SH-SY5Y (cell line): Measurements from ENCODE around the gene SAP30BP.

ENCODE experiments used
- GATA2 ChIP-seq: IDR thresholded peaks from 2 replicates; pipeline ENCODE4 v1.6.1; 2011; ENCODE audit warnings: mild to moderate bottlenecking, low read depth, low read length
- GATA3 ChIP-seq: IDR thresholded peaks from 2 replicates; pipeline ENCODE4 v1.6.1; 2011; ENCODE audit warnings: low read depth, mild to moderate bottlenecking, low read length, moderate library complexity

The SAP30BP gene

GRCh38 chr17:75629157-75629556 is 38.0 kb upstream of the SAP30BP start:
- TF ChIP-seq GATA3 (no peak), GATA2 (no peak)

GRCh38 chr17:75630071-75630917 is 36.8 kb upstream of the SAP30BP start:
- no peak for TF ChIP-seq GATA2
- no peak for TF ChIP-seq GATA3

- TF ChIP-seq GATA3, result no peak
- TF ChIP-seq GATA2, result no peak
Measured at GRCh38 chr17:75631353-75631752, 35.8 kb upstream of the SAP30BP start.

DNA sequence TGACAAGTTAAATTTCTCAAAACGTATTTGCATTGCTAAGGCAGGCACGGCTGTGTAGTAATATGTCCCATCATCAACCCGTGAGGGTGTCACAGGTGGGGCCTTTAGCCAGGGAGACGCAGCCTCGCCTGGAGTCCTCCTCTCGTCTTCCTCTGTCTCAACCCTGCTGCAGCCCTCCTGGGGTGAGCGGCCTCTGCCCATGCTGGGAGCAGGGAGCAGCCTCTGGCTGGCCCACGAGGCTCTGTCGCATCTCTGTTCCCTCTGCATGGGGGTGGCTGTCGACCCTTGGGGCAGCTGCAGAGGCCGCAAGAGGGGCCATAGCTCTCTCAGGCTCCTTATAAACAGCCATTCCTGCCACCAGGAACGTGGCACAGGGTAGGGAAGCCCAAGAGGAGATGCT is 34.7 kb upstream of the SAP30BP start:
- no peak for TF ChIP-seq GATA3
- TF ChIP-seq GATA2, result no peak

DNA sequence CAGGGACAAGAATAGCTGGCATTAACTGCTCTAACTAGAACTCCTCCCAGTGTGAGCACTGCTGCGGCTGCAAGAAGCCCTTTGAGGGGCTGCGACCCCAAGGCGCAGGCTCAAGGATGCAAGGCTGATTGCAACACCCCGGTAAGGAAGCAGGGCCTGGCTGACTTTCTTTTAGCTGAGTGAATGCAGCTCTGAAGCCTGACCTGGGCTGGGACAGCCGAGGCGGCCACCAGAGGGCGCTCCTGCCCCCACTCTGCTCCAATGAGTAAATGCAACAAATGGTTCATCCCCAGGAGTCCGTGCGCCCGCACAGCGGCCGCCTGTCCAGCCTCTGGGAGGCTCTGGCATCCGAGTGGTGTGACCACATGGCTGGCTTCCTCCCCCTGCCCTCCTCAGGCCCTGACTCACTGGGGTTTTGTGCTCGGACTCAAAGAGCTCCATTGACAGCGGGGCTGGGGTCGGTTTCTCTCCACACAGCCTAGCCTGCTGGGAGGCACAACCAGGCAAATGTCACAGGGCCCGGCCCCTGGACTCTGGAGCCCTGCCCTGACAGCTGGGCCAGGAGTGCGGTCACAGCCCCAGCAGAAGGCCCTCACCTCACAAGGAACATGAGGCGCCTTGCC is 34.2 kb upstream of the SAP30BP start, which contains the start of gene SMIM5:
TSS of gene SMIM5 (plus strand) at position 572 of the 623 bp plus-strand sequence. CDS start 6,768 bp downstream, outside the sequence.
- no peak for TF ChIP-seq GATA2
- TF ChIP-seq GATA3, result no peak

- TF ChIP-seq GATA2 (no peak), GATA3 (no peak)
Measured at GRCh38 chr17:75633486-75634375, 33.4 kb upstream of the SAP30BP start.

DNA sequence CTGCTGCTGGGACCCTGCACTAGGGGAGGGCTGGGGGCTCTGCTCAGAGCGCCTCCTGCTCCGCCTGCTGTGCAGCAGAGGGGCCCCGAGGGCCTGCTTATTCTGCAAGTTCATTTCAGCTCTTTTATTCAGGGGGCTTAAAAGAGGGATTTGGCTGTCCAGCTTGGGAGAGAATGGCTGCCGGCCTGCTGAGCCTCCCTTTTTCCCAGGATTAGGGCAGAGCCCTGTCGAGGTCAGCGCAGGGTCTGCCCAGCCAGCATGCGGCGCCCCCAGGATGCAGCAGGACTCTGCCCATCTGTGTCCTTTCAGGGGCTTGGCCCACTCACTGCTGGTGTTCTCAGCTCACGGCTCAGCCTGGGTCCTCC is 32.8 kb upstream of the SAP30BP start:
- TF ChIP-seq GATA2 (no peak), GATA3 (no peak)

GRCh38 chr17:75634754-75635609 is 32.2 kb upstream of the SAP30BP start:
- TF ChIP-seq GATA2 (no peak), GATA3 (no peak)

GRCh38 chr17:75635610-75636202 is 31.4 kb upstream of the SAP30BP start:
- no peak for TF ChIP-seq GATA3
- TF ChIP-seq GATA2, result no peak

- TF ChIP-seq GATA2 (no peak), GATA3 (no peak)
Measured at GRCh38 chr17:75636381-75637142, 30.6 kb upstream of the SAP30BP start.

DNA sequence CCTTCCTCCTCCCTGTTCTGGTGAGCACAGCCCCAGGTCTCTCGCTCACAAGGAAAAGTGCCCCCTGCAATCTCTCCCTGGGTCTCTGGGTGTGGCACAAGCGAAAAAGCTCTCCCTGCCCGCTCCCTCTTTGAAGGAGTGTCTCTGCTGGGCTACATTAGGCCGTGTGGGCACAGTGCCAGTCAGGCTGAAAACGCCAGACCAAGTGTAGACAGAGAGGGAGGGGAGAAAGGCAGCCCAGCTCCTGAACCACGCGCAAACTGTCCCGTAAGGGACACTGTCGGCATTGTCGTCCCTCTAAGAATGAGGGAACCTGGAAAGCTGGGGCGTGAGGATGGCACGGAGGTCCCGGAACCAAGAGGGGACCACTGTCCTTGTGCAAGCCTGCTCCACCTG is 30.0 kb upstream of the SAP30BP start:
- TF ChIP-seq GATA2 (no peak), GATA3 (no peak)

- TF ChIP-seq GATA3 (no peak), GATA2 (no peak)
Measured at GRCh38 chr17:75637551-75637950, 29.6 kb upstream of the SAP30BP start.
